Measurements from ENCODE around the gene TICRR.

GRCh38 chr15:89599021-89599420, 23.8 kb downstream of the TICRR start:
- TF ChIP-seq EZH2 (optimal IDR thresholded peaks at IDR 0.05; ENCODE audit: low read depth, low read length) (no peak), EZH2phosphoT487 (IDR thresholded peaks at IDR 0.05; ENCODE audit: low read length) (no peak)
- TF ChIP-seq, protein P1, sequence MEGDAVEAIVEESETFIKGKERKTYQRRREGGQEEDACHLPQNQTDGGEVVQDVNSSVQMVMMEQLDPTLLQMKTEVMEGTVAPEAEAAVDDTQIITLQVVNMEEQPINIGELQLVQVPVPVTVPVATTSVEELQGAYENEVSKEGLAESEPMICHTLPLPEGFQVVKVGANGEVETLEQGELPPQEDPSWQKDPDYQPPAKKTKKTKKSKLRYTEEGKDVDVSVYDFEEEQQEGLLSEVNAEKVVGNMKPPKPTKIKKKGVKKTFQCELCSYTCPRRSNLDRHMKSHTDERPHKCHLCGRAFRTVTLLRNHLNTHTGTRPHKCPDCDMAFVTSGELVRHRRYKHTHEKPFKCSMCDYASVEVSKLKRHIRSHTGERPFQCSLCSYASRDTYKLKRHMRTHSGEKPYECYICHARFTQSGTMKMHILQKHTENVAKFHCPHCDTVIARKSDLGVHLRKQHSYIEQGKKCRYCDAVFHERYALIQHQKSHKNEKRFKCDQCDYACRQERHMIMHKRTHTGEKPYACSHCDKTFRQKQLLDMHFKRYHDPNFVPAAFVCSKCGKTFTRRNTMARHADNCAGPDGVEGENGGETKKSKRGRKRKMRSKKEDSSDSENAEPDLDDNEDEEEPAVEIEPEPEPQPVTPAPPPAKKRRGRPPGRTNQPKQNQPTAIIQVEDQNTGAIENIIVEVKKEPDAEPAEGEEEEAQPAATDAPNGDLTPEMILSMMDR (IDR thresholded peaks at IDR 0.05; ENCODE audit: low read length) = no peak
